Limb (tissue), 2 donors: ENCODE results near the gene RALGAPA1.

Experiments used
- DNase-seq, 2 donors: peaks; one replicate each; pipeline ENCODE4 v3.0.0-alpha.2; 2016; ENCODE audit errors: extremely low spot score in 2 of 2

RALGAPA1 gene

DNA sequence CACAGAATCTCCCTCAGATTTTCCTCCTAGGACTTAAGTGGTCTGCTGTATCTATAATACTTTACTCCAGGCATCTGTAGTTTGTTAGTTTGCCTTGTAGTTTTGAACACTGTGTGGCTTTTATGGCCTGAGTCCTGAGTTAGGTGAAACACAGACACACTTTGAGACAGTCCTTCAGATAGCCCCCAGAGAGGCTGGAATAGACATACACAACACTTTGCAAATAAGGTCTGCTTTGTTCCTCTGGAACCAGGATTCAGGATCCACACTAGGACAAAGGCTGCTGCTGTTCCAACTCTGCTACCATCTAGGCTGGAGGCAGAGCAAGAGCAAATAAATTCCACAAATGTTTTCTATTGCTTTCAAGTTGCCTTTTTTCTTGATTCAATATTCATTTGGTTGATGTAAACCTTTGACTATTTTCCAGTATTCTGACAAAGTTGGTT, 316.5 kb downstream of the RALGAPA1 start:
- no peak for DNase-seq
